Gastrocnemius medialis (tissue), 4 donors: ENCODE measurements around the gene MINK1. TPM values are rescaled to one million over a fixed set of nuclear protein-coding genes. Genes with fewer than 3 reads are reported as not detected.

Source experiments
- ATAC-seq, 2 donors: fragments of 150-250 bp; one replicate each; pipeline ENCODE4 v1.9.1; 2016
- DNase-seq, 2 donors: peaks; one replicate each; pipeline ENCODE4 v3.0.0-alpha.2; 2019
- H3K27ac ChIP-seq, 4 donors: fragments of 200-600 bp; sonication (generic); 1 replicate in 1 of 4; 2 replicates in 3 of 4; pipeline ENCODE4 v1.5.1; 2016 to 2018; ENCODE audit warnings: mild to moderate bottlenecking in 2 of 4, moderate library complexity in 1 of 4
- H3K27me3 ChIP-seq, 3 donors: fragments of 200-600 bp; sonication (generic) in 2 of 3; 1 replicate in 1 of 3; 2 replicates in 2 of 3; pipeline versions ENCODE4 v1.5.1 to v1.6.0; 2016 to 2019; ENCODE audit warnings: mild to moderate bottlenecking in 1 of 3, moderate library complexity in 1 of 3
- H3K36me3 ChIP-seq, 2 donors: fragments of 200-600 bp; sonication (generic) in 1 of 2; one replicate each; pipeline ENCODE4 v1.5.1; 2017 to 2018
- H3K4me1 ChIP-seq, 2 donors: fragments of 200-600 bp; sonication (generic) in 1 of 2; one replicate each; pipeline ENCODE4 v1.5.1; 2016 to 2017; ENCODE audit warnings: mild to moderate bottlenecking in 2 of 2
- H3K4me3 ChIP-seq, 4 donors: fragments of 200-600 bp; sonication (generic) in 3 of 4; 1 replicate in 1 of 4; 2 replicates in 3 of 4; pipeline ENCODE4 v1.5.1; 2016 to 2019; ENCODE audit warnings: mild to moderate bottlenecking in 2 of 4
- H3K9me3 ChIP-seq, 3 donors: fragments of 200-600 bp; sonication (generic) in 2 of 3; 1 replicate in 1 of 3; 2 replicates in 2 of 3; pipeline ENCODE4 v1.5.1; 2016 to 2019
- POLR2A ChIP-seq, 2 donors: fragments of 450-650 bp; IDR thresholded peaks; one replicate each; pipeline ENCODE4 v1.6.1; 2017; ENCODE audit warnings: antibody characterized with exemption in 2 of 2, mild to moderate bottlenecking in 2 of 2, moderate library complexity in 2 of 2
- in situ Hi-C, 4 donors: fragments of 200-750 bp; cut with MboI; loops; one replicate each; pipeline versions ENCODE4 v1.15.0 to v1.8.0; 2017; ENCODE audit warnings: low sequenced_read_pairs in 4 of 4
- intact Hi-C: fragments of 100-400 bp; cut with DNase I; formaldehyde crosslinking; loops from one replicate; pipeline ENCODE4 v1.15.1; 2023; ENCODE audit warnings: low total_unique reads
- total RNA-seq, 4 donors: library from RNA; depleted of rRNA; stranded (reverse); fragments of >200 nt; gene quantifications; one replicate each; pipeline versions ENCODE4 v1.1.0 to v1.2.3, GENCODE V29; 2016
- TF ChIP-seq, protein P1 (sequence below), 5 experiments: fragments of 450-650 bp in 3 of 5; fragments of 200-600 bp in 2 of 5; sonication (generic) in 2 of 5; IDR thresholded peaks in 4 of 5; conservative IDR thresholded peaks in 1 of 5; 1 replicate in 4 of 5; 2 replicates in 1 of 5; pipeline ENCODE4 v1.5.1; 2016 to 2019; ENCODE audit warnings: antibody characterized with exemption in 5 of 5, mild to moderate bottlenecking in 3 of 5, moderate library complexity in 3 of 5

Gene MINK1
- total RNA-seq, 4 donors from 2014 or later = 11.7 to 20.2 (median 15.3) TPM

DNA sequence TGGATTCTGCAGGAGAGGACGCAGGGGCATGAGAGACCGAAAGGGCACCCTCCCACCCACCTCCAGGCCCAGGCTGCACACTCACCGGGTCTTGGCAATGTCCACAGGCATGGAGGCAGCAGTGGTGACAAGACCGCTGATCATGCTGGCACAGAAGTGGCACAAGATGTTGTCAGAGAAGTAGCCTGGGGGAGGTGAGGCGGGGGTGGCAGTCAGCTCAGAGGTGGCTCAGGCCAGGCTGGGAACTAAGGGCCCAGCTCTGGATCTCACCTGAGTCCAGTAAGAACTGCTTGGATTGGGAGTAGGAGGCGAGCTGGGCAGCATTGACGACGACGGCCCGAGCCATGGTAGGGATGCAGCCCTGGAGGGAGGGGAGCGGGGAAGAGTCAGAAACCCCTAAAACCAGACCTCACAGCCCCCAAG is 104.9 kb downstream of the MINK1 start:
- H3K4me3 ChIP-seq = peak overlapping the region in 2 of 4 donors; percentile 91 to 92
- peaks cover 46 to 53% of the 10 kb centered on the region in 2 donors for H3K4me1 ChIP-seq
- peaks cover 0 to 28% of the 10 kb centered on the region in 2 donors for H3K36me3 ChIP-seq
- no peak for DNase-seq
- intact Hi-C loops = loop anchor here (2.0 kb wide), 1 partner anchor 29 kb away; no protein-coding TSS in a partner anchor
- no peaks in the 10 kb centered on the region for H3K27me3 ChIP-seq
- H3K27ac ChIP-seq = peak overlapping the region; percentile 94 to 97 (median 94)
- in situ Hi-C loops = loop anchor here in 1 of 4 donors (5.0 kb wide), 1 partner anchor 44 kb away; no protein-coding TSS in a partner anchor
- ATAC-seq = no peak
- no peaks in the 10 kb centered on the region for H3K9me3 ChIP-seq
- TF ChIP-seq, protein P1, sequence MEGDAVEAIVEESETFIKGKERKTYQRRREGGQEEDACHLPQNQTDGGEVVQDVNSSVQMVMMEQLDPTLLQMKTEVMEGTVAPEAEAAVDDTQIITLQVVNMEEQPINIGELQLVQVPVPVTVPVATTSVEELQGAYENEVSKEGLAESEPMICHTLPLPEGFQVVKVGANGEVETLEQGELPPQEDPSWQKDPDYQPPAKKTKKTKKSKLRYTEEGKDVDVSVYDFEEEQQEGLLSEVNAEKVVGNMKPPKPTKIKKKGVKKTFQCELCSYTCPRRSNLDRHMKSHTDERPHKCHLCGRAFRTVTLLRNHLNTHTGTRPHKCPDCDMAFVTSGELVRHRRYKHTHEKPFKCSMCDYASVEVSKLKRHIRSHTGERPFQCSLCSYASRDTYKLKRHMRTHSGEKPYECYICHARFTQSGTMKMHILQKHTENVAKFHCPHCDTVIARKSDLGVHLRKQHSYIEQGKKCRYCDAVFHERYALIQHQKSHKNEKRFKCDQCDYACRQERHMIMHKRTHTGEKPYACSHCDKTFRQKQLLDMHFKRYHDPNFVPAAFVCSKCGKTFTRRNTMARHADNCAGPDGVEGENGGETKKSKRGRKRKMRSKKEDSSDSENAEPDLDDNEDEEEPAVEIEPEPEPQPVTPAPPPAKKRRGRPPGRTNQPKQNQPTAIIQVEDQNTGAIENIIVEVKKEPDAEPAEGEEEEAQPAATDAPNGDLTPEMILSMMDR (IDR thresholded peaks at IDR 0.05 in 4 of 5, conservative IDR thresholded peaks at IDR 0.05 in 1 of 5) = no peak
- no peak for TF ChIP-seq POLR2A (IDR thresholded peaks at IDR 0.05)

DNA sequence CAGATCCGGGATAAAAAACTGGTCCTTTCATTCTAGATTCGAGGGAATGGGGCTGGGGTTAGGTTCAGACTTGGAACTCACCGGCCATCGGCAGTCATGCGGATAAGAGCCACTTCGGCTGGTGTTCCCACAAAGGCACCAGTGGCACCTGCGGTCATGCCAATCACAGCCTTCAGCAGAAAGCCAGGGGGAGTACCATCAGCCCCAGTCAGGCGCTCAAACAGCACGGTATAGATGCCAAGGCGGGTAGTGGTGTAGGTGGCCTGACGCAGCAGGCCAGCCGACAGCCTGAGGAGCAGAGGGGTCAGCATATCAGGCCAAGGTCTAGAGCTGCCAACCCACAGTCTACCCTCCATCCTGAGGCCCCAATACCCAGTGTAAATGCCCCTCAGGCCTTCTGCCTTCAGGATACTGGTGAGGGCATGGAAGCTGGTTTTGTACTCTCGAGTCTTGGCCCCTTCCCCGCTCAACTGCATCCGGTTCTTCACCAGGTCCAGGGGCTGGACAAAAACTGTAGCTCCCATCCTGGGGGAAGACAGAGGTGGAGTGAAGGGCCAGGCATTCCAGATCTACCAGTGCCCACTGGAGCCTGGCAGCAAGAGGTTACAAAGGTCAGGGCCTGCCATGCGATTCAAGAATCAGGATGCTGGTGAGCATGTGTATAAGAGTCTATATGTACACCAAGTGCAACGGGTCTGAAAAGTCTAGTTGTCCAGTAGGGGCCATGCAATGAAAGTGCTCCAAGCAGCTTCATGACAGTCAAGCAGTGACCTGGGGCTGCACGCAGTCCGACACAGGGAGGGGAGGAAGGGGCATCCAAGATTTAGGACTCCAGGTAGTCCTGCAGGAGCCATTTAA is 105.8 kb downstream of the MINK1 start:
- Histone ChIP-seq H3K36me3 (peaks cover 0 to 36% of the 10 kb centered on the region in 2 donors), H3K27me3 (no peaks in the 10 kb centered on the region), H3K4me3 (peak overlapping the region; percentile 91 to 98 (median 92)), H3K4me1 (peaks cover 45 to 51% of the 10 kb centered on the region in 2 donors), H3K9me3 (no peaks in the 10 kb centered on the region), H3K27ac (peak overlapping the region; percentile 94 to 97 (median 94))
- TF ChIP-seq POLR2A (IDR thresholded peaks at IDR 0.05) = peak in 1 of 2 donors; percentile 16
- TF ChIP-seq, protein P1 (IDR thresholded peaks at IDR 0.05 in 4 of 5, conservative IDR thresholded peaks at IDR 0.05 in 1 of 5) = no peak
- peak in 1 of 2 donors; percentile 2 for ATAC-seq
- in situ Hi-C loops = loop anchor here in 1 of 4 donors (5.0 kb wide), 1 partner anchor 43 kb away; no protein-coding TSS in a partner anchor
- intact Hi-C loops = loop anchor here (2.0 kb wide), 1 partner anchor 30 kb away; no protein-coding TSS in a partner anchor
- peak in 1 of 2 donors; percentile 68 for DNase-seq

DNA sequence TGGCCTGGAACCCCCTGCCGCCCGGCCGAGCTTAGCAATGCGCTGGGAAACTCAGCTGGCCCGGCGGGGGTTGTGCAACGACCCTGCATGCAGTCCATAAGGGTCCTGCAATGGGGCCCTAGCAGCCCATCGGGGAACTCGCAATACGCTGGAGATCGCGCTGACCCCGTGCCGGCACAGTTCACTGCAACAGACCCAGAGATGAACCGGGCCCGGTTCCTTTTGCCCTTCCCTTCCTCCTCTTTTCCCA is 106.3 kb downstream of the MINK1 start:
- in situ Hi-C loops (loop anchor here in 1 of 4 donors (5.0 kb wide), 1 partner anchor 43 kb away; no protein-coding TSS in a partner anchor), intact Hi-C loops (loop anchor here (2.0 kb wide), 1 partner anchor 31 kb away; no protein-coding TSS in a partner anchor)
- Histone ChIP-seq H3K4me3 (peak overlapping the region; percentile 91 to 98 (median 92)), H3K4me1 (peaks cover 40 to 45% of the 10 kb centered on the region in 2 donors), H3K27me3 (no peaks in the 10 kb centered on the region), H3K9me3 (no peaks in the 10 kb centered on the region), H3K27ac (peak overlapping the region; percentile 94 to 97 (median 94)), H3K36me3 (peaks cover 0 to 42% of the 10 kb centered on the region in 2 donors)
- DNase-seq (no peak), ATAC-seq (peak in 1 of 2 donors; percentile 1)
- no peak for TF ChIP-seq POLR2A (IDR thresholded peaks at IDR 0.05)
- TF ChIP-seq, protein P1 (IDR thresholded peaks at IDR 0.05 in 4 of 5, conservative IDR thresholded peaks at IDR 0.05 in 1 of 5) = no peak

DNA sequence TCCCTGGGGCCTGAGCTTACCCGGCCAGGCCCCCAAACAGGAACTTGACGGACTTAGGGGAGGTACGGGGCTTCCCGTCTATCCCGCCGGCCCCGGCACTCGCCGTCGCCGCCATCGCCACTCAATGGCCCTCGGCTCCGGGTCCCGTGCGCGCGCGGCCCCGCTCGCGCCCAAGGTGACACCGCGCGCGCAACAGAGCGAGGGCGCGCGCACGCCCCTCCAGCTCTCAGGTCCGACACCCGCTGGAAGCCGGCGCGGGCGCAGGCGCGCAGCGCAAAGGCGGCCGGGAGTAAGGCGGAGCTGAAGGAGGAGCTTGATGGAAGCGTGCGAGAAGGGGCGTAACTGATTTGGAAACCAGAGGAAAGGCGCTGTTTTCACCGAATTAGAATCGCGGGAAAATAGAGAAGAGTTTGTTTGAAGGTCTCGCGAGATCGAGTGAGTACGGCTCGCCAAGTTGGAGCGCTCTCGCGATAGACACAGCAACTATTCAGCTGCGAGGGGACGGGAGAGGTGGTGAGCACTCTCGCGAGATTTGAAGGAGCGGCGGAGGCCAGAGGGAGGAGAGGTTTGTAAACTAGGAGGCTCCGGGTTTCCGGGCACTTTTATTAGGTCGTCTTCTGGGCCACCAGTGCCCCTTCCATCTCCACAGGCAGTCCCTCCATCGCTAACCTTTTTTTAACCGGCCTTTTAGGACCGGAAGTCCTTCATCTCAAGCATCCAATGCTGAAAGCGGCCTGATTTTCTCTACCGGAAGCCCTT is 106.8 kb downstream of the MINK1 start, which contains the start of the genes RNF167 and SLC25A11:
Gene RNF167, plus strand, starts transcription at position 473 of the 759 bp plus-strand sequence. CDS start 642 bp downstream, outside the sequence.
Gene SLC25A11, minus strand, starts transcription at position 251 of the 759 bp plus-strand sequence. Its CDS starts 136 bp downstream, at position 115.
- DNase-seq = peak; percentile 94 to 98
- Histone ChIP-seq H3K27me3 (no peaks in the 10 kb centered on the region), H3K9me3 (no peaks in the 10 kb centered on the region), H3K27ac (peak within 1 kb of the TSS; percentile 94 to 97 (median 94)), H3K4me3 (peak within 1 kb of the TSS; percentile 91 to 98 (median 92)), H3K4me1 (peaks cover 43 to 47% of the 10 kb centered on the region in 2 donors), H3K36me3 (peaks cover 0 to 47% of the 10 kb centered on the region in 2 donors)
- in situ Hi-C loops = loop anchor here in 1 of 4 donors (5.0 kb wide), 1 partner anchor 42 kb away; no protein-coding TSS in a partner anchor
- TF ChIP-seq POLR2A (IDR thresholded peaks at IDR 0.05) = peak; percentile 83 to 89
- TF ChIP-seq, protein P1 (IDR thresholded peaks at IDR 0.05 in 4 of 5, conservative IDR thresholded peaks at IDR 0.05 in 1 of 5) = peak in 1 of 5 experiments; percentile 30
- ATAC-seq = peak; percentile 87 to 90
- intact Hi-C loops = loop anchor here (2.0 kb wide), 4 partner anchors 27 to 61 kb away; partner anchors contain the start of genes CAMTA2 and SPAG7
